HuH-7 (cell line): ENCODE data around the gene LENEP.
A peak's percentile ranks its signal among the peaks of the same experiment; 100 is the strongest.

Experiments
- DNase-seq: peaks from one replicate; pipeline ENCODE4 v3.0.0; 2011; ENCODE audit warnings: low spot score

The LENEP gene

DNA sequence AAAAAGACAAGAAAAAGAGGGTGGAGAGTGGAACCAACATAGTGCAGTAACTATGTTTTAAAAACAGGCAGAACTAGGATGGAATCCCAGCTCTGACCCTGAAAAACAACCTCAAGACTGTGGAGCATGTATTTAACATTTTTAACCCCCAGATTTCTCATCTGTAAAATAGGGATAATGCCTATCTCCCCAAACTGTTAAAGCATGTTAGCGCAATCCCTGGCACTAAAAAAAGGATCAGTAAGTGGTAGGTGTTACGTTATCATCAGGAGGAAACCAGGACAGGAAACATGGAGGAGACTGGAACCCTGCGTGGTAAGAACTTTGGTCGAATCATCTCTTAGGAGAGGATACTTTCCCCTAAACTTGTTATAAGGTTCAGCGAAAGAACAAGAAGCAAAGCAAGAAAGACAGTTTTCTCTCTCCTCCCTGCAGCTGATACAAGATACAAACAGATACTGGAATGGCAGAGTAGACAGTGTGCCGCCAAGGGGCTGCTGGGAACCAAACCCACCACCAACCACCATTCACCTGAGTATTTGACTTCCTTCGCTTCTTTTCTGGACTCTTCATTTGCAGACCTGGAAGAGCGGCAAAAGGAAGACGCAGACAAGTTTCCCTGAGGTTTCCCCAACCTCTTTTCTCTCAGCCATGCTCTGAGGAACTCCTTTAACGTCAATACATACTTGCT is 32.8 kb upstream of the LENEP start:
- no peak for DNase-seq

DNA sequence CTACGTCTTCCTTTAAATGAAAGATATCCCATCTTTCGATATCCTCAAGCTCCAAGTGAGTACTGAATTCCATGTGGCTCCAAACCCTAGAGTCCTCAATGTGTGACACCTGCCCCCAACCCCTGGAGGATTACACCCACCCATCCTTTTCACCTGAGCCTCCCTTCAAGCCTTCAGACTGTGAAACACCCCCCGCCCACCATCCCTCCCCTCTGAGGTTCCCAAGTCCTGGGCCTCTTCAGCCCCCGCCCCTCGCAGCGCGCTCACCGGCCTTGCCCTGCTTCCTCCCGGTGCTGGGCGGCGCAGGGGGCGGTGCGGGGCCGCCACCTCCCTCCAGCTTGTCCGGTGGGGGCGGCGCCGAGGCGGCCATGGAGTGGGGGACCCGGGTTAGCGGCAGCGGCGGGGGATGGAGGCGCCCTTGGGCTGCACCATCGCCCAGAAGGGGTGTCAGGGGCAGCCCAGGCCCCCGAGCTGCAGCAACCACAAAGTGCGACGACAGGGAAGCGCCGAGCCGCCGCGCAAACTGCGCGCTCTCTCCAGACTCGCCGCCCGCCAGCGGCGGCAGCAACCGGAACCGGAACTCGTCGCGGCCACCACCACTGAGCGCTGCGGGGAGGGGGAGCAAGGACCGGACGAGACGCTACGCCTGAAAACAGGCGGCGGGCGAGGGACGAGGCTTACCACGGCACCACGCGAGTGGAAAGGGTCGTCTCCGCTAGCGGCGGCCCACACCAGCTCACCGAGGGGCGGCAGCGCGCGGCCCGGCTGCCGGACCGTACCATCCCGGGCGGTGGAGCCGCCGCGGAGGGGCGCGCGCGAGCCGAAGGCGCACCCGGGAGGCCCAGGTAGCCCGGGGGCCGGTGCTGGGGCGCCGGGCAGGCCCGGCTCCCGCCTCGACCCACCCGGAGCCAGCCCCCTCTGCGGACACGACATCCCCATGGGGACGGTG is 31.9 kb upstream of the LENEP start, which contains the start of gene PYGO2:
TSS of gene PYGO2 (minus strand) at position 576 of the 949 bp plus-strand sequence. CDS start at position 370, 206 bp downstream.
- DNase-seq: peak; percentile 87

DNA sequence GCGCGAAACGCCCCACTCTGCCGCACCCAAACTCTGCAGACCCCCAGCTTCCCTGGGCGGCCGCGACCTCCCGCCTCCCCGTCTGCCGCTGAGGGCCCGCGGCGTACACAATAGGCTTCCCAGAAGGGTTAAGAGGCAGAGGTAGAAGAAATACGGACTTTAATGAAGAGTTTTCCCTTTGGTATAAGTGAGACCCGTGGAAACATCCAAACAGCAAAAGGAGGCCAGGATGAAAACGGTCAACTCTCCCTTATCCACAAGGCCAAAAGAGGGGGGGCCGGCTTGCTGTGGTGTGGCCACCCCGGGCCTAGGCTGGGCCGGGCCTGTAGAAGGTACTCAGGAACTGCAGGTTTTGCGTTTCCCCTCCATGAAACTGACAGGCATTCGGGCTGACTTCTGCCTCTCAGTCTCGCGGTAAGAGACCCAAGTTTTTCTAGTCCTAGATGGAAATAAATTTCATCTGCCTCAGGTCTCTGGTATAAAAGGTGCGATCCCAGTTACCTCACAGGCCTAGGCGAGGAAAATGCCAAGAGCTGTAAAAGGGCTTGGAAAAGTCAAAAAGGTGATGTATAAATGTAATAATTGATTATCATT is 31.1 kb upstream of the LENEP start:
- DNase-seq: no peak

- DNase-seq: no peak
These were observed 30.5 kb upstream of the LENEP start for GRCh38 chr1:154962795-154963330.

DNA sequence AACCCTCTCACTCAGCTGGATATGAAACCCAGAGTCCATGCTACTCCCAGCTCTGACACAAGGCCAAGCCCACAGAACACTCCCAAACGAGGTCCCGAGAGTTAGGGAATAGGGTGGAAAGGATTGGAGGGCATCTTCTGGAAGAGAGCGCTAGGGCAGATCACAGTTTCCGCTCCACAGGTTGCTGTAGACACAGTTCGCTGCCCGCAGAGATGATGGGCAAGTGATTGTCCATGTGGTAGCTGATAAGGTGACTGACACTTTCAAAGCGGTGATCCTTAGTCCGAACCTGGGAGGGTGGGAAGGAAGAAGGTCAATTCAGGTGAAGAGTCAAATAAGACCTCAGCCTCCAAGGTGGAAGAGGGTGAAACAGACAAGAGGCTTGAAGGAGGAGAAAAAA is 29.7 kb upstream of the LENEP start:
- DNase-seq: no peak

DNA sequence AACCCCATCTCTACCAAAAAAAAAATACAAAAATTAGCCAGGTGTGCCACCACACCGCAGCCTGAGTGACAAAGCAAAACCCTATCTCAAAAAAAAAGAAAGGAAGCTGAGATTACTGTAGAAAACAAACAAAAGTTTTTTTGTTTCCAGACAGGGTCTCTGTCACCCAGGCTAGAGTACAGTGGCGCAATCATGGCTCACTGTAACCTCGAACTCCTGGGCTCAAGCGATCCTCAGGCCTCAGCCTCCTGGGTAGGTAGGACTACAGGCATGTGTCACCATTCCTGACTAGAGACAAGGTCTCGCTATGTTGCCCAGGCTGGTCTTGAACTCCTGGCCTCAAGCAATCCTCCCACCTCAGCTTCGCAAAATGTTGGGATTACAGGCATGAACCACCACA is 29.0 kb upstream of the LENEP start:
- no peak for DNase-seq

DNA sequence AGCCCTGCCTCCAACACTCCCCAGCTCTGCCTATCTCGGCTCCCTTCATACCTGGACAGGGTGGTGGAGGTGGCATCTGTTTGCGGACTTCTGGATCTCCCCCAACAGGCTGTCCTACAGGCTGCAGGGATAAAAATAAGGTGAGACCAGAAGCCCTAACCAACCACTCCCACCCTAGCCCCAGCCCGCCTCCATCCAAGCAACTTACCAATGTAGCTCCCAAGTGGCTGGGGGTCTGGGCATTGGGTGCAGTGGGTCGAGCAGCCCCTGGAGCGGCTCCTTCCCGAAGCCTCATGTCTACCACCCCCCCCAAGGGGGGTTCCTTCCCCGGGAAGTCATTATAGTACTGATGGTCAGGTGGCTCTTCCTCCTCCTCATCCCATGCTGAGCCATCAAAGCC is 27.3 kb upstream of the LENEP start:
- DNase-seq: no peak

DNA sequence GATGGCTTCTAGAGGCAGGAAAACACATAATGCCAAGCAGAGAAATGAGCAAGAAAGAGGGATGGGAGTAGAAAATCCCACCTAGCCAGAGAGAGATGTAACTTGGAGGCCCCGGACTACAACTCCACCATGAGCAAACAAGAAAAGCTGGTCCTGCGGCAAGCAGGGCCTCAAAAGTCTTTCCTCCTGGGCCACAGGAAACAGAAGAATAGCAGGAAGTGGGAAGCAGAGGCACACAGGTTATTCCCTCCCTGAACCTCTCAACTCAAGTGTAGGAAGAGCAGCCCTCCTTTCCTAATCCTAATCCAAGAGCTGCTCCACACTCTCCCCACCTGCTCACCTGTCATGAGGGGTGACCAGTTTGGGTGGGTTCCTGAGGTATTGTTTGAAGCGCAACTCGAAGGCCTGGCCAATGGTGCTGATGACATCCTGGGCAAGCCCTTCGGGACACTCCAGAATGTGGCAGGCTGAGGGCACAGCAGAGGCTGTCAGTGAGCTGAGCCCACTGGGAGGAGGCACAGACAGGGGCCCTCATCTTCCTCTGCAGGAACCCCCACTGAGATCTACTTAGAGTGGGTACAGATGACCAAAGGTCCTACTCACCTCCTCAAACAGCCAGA is 25.9 kb upstream of the LENEP start:
- DNase-seq: no peak

DNA sequence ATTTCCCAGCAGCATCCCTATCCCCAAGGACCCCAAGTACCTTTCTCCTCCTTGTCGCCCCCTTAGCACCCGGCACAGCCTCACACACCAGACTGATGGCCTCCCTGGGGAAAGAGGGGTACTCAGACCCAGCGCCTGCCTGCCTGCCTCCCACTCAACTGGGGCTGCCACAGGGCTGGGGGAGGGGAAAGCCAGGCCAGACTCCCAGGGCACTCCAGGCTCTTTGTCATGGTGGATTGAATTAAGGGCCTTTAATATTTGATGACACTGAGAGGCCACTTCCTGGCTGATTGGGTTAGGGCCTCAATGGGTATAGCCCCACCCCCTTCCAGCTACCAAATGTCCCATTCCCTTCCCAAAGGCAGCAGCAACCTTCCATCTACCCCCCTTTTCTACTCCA is 24.7 kb upstream of the LENEP start:
- DNase-seq: no peak

GRCh38 chr1:154969246-154969645 is 24.1 kb upstream of the LENEP start:
- DNase-seq: no peak

GRCh38 chr1:154969860-154970452 is 23.4 kb upstream of the LENEP start:
- DNase-seq: no peak

DNA sequence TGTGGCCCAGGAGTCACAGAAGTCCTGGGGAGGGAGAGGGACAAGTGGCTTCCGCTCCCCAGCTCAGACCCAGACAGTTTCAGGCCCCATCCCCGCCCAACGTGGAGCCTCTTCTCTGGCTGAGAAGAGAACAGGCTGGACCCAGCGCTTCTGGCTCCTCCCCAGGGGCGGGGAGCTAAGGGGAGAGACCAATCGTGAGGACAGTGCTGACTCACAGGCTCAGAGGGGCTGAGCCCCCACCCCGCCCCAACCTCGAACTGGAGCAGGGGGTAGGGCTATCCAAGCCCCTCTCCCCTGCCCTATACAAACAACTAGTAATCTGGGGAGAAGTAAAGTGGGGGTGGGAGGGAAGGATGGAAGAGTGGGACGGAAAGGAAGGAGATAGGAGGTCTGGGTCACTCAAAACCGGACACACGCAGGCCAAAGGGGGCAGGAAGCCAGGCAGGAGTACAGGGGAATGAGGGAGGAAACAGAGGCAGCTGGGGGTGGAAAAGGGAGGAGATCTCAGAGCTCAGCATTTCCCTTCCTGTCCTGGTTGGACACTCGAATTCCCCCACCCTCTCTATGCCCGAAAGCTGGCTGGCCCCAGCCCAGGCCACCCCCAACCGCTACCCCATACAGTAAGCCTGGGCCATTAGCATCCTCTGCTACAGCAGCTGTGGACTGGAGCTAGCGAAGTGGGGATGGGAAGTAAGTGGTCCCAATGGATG is 22.6 kb upstream of the LENEP start, which contains the start of gene SHC1:
TSS of gene SHC1 (minus strand) at position 117 of the 710 bp plus-strand sequence. CDS start 221 bp downstream, outside the sequence.
- DNase-seq: peak; percentile 90

DNA sequence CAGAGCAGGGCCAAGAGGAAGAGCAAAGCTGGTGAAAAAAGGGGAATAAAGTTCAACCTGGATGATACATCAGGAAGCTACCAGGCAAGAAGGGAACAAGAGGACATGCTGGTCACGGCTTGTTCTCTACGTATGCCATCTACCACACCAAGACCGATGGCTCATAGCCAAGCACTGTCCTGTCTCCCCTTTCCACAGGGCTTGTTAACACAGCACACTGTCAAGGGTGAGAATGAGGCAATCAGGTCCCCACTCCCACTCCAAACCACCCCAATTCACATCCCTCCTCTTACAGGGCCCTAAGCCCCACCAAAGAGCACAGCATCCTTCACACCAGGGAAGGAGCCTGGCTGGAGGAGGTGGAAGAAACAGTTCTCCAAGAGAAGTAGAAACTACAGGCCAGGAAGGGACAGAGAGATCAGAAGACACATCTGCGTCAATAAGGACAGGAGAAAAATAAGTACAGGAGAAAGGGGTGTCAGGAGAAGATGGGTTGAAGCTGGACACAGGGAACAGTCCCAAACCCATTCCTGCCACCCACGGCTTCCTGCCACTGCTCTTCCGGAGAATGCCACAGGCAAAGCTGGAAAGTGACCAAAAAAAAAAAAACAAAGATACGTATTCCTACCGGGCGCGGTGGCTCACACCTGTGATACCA is 21.9 kb upstream of the LENEP start:
- DNase-seq: no peak

DNA sequence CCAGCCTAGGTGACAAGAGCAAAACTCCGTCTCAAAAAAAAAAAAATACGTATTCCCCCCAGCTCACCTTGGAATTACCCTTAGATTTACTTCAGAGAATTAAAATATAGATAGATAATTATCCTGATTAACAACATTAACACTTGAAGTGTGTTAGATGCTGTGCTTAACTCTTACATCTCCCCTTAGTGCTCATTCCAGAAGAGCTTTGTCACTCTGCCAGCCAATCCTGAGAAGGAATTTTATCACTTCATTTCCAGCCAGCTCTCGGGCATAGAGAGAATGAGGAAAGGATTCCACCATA is 21.2 kb upstream of the LENEP start:
- no peak for DNase-seq

DNA sequence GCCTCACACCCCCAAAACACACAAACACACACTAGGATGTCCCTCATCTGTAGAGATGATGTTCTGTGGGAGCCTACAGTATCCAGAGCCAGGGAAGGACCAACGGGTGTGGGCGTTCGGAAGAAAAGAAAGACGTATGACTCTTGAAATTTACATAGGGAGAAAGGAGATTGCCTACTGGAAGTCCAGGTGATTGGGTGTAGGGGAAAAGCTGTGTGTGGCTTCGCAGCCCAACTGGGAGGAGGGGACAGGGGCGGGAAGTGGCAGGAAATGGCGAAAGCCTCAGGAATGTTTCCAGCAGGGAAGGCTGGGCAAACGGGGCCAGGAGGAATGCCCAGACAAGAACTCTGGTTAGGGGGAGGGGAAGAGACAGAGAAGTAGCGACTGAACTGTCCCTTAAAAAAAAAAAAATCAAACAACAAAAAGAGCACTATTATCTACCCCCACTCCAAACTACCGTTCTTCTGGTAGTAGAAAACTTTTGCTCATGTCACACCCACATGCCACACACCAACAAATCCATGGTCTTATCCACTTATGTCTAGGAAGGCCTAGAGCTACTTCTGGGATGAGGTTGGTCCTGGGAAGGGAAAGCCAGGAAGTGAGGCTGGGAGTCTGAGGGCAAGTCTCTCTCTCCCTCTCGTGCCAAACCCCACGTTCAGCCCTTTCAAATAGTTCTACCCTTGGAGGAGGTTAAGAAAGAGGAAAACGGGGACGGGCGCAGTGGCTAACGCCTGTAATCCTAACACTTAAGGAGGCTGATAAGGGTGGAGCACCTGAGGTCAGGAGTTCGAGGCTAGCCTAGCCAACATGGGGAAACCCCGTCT is 20.7 kb upstream of the LENEP start:
- peak; percentile 77 for DNase-seq

GRCh38 chr1:154973344-154974101 is 19.9 kb upstream of the LENEP start:
- peak; percentile 74 for DNase-seq

DNA sequence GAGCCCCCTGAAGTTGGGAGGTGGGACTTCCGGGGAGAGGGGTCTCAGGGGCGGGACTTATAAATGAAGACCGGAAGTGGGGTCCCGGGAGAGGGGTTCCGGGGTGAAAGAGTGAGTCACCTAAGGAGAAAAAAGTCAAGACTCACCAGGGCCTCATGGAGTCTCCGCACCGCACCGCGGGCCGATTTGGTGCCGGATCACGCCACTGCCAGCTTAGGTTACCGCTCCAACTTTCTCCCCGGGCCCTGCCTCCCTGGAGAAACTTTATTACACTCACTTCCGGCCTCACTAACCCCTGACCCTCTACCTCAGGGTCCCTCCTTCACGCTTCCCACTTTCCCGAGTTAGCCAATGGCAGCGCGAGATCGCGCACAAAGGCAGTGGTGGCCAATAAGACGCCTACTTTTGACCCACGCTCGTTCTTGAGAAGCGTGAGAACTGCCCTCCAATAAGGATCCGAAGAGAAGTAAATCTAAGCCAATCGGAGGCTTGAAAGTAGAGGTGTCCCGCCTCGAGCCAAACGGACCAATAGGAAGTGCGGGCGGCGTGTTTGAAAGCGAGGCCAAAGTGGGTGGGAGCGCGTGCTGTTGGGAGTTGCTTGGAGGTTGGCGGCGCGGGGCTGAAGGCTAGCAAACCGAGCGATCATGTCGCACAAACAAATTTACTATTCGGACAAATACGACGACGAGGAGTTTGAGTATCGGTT is 19.1 kb upstream of the LENEP start, which contains the start of gene CKS1B:
TSS of gene CKS1B (plus strand) at position 580 of the 706 bp plus-strand sequence. CDS start at position 645, 65 bp downstream.
- peak; percentile 93 for DNase-seq

DNA sequence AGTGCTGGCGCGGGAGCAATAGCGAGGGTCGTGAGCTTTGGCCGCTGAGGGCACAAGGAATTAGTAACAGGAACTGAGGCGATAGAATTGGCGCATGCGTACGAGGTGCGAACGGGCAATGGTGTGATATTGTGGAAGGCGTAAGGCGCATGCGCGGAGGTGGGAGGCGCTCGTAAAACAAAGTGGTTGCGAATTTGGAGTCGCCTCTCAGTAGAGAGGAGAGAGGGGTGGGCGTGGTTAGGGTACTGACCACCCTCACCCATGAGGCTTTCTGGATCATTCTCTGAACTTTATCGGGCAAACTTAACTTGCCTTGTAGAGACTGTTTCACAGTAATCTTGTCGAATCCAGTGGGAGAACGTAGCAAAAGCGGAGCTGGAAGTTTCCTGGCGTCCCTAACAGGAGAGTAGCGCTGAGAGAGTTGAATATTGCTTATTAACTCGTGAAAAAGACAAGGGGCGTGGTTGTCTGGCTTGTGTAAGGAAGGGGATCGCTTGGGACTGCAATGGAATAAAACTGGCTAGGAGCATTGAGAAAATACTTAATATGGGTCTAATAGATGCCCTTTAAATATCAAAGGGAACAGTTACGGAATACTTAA is 18.5 kb upstream of the LENEP start:
- peak; percentile 78 for DNase-seq
